Nephron progenitor cell (in vitro differentiated cells): Measurements from ENCODE around the gene NEK5.

Source experiments
- DNase-seq: peaks from one replicate; pipeline ENCODE4 v3.0.0; 2021
- H3K27ac Mint-ChIP-seq: 2 replicates; pipeline ENCODE4 v1.8.0; 2021; ENCODE audit warnings: mild to moderate bottlenecking, moderate library complexity, mixed read lengths
- H3K27me3 Mint-ChIP-seq: 2 replicates; pipeline ENCODE4 v1.8.0; 2021; ENCODE audit warnings: mild to moderate bottlenecking, low read depth, mixed read lengths; ENCODE audit not compliant: poor library complexity
- H3K36me3 Mint-ChIP-seq: 2 replicates; pipeline ENCODE4 v1.8.0; 2021; ENCODE audit warnings: low read depth, mixed read lengths
- H3K4me1 Mint-ChIP-seq: 2 replicates; pipeline ENCODE4 v1.8.0; 2021; ENCODE audit warnings: mixed read lengths
- H3K4me3 Mint-ChIP-seq: 2 replicates; pipeline ENCODE4 v1.8.0; 2021; ENCODE audit warnings: mild to moderate bottlenecking, moderate library complexity, mixed read lengths
- H3K9me3 Mint-ChIP-seq: 2 replicates; pipeline ENCODE4 v1.8.0; 2021; ENCODE audit warnings: mild to moderate bottlenecking, moderate library complexity, mixed read lengths
- TF ChIP-seq, protein P1 (sequence below): fragments of 200-600 bp; sonication (generic); IDR thresholded peaks from 2 replicates; pipeline ENCODE4 v1.5.0; 2021; ENCODE audit warnings: antibody characterized with exemption

The NEK5 gene

DNA sequence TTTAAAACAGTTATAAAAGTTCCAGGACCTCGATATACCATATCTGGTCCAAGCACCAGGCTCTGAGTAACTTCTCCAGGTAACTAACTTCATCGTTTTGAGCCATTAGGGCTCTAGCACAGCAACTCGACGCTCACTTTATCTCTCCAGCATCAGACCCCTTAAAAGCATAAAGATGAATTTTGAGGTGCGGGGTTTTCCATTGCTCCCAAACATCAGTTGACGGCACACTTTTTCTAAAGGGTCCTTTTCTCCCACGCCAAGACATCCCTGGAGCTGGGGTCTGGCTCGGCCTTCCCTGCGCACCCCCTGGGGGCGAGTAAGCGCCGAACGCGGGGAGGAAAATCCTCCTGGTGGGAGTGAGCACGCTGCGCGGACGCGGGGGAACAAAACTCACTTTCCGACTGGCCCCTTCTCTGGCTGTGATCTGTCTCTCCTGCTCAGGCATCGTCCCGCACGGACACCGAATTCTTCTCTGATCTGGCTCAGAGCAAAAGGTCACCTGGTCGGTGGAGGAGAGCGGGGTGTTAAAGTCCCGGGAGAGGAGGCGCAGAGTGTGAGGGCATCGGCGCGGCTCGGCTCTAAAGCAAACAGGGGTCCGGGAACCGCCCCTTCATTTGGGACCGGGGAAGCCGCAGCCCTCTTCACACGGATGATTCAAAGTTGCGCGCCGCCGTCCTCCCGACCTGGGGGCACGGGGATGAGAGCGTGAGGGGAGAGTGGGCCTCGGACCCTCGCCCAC lies 117.8 kb downstream of the NEK5 start, which contains the start of gene ATP7B:
Gene ATP7B (minus strand): TSS at position 561 of the 742 bp plus-strand sequence. CDS start 113 bp downstream, at position 448.
- DNase-seq: peak; percentile 64
- Mint-ChIP-seq H3K4me3 (peak within 1 kb of the TSS; percentile 99), H3K27me3 (peaks cover 28% of the 10 kb centered on the region), H3K27ac (peak within 1 kb of the TSS; percentile 99), H3K9me3 (peaks cover 15% of the 10 kb centered on the region), H3K4me1 (peaks cover 26% of the 10 kb centered on the region), H3K36me3 (peaks cover 25% of the 10 kb centered on the region)
- TF ChIP-seq, protein P1, sequence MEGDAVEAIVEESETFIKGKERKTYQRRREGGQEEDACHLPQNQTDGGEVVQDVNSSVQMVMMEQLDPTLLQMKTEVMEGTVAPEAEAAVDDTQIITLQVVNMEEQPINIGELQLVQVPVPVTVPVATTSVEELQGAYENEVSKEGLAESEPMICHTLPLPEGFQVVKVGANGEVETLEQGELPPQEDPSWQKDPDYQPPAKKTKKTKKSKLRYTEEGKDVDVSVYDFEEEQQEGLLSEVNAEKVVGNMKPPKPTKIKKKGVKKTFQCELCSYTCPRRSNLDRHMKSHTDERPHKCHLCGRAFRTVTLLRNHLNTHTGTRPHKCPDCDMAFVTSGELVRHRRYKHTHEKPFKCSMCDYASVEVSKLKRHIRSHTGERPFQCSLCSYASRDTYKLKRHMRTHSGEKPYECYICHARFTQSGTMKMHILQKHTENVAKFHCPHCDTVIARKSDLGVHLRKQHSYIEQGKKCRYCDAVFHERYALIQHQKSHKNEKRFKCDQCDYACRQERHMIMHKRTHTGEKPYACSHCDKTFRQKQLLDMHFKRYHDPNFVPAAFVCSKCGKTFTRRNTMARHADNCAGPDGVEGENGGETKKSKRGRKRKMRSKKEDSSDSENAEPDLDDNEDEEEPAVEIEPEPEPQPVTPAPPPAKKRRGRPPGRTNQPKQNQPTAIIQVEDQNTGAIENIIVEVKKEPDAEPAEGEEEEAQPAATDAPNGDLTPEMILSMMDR: no peak

DNA sequence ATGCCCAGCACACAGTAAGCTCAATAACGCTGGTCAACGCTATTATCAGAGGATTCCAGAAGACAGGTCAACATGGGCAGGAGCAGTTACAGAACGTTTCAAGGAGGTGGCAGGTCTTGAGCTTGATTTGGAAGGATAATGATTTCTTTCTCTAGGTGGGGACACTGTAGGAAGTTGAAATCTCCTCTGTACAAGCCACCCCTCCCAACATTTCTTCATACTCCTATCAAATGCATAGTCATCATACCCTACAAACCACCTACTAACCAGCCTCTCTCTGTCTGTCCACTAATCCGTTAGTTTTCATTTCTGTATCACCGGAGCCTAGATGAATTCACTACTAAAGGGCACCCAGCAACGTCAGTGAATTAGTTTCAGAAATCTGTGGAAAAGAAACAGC lies 118.9 kb downstream of the NEK5 start:
- DNase-seq: no peak
- TF ChIP-seq, protein P1: no peak
- peak overlapping the region; percentile 99 for H3K4me3 Mint-ChIP-seq
- H3K4me1 Mint-ChIP-seq: peaks cover 26% of the 10 kb centered on the region
- H3K9me3 Mint-ChIP-seq: peaks cover 4% of the 10 kb centered on the region
- H3K27me3 Mint-ChIP-seq: peaks cover 28% of the 10 kb centered on the region
- peaks cover 17% of the 10 kb centered on the region for H3K36me3 Mint-ChIP-seq
- H3K27ac Mint-ChIP-seq: no peak overlapping the region

DNA sequence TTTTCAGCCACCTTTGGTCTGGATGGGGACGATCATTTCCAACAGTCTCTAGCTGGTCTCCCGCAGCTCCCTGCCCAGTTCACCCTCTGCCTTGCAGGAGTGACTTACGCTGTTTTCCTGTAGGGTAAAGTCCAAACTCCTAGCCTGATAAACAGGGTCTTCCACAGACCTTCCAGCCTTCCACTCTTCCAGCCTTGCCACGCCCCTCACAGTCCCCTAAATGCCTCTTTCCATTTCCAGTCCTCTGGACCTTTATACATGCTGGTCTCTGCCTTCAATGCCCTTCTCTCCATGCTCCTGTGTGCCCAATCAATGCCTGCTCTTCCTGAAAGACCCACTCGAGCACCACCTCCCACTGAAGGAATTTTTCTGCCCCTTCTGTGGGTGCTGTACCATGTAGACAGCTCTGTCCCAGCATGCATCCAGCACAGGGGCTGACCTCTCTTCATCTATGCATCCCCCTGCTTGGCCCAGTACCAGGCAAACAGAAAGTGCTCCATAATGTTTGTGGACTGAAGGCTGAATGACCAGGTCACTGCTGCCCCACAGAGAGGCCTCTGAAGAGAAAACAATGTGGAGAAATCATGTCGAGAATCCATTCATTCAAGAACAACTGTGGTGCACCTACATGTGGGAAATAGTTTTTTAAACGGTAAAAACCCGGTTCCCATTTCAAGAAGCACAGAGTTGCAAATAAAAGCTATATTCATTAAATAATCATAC lies 122.2 kb downstream of the NEK5 start:
- TF ChIP-seq, protein P1: no peak
- Mint-ChIP-seq H3K36me3 (peaks cover 17% of the 10 kb centered on the region), H3K4me1 (peaks cover 19% of the 10 kb centered on the region), H3K27ac (no peak overlapping the region), H3K9me3 (peaks cover 4% of the 10 kb centered on the region), H3K4me3 (no peak overlapping the region), H3K27me3 (peaks cover 31% of the 10 kb centered on the region)
- DNase-seq: no peak

DNA sequence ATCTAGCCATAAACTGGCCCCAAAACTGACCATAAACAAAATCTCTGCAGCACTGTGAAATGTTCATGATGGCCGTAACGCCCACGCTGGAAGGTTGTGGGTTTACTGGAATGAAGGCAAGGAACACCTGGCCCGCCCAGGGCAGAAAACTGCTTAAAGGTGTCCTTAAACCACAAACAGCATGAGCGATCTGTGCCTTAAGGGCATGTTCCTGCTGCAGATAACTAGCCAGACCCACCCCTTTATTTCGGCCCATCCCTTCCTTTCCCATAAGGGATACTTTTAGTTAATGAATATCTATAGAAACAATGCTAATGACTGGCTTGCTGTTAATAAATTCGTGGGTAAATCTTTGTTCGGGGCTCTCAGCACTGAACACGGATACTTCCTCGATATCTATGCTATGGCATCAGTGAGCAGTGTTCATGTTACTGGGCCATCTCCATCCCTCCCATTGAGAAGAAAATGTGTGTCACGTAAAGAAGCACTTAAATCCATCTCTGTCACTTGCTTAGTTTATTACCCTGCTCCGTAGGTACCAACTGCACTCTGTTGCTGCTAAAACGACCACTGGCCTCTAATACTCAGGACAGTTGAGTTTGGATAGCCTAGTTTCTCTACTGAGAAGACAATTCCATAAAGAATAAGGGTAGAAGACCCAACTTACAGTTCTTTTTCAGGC lies 122.9 kb downstream of the NEK5 start:
- H3K27me3 Mint-ChIP-seq: peaks cover 27% of the 10 kb centered on the region
- H3K9me3 Mint-ChIP-seq: peaks cover 4% of the 10 kb centered on the region
- H3K4me1 Mint-ChIP-seq: peaks cover 21% of the 10 kb centered on the region
- DNase-seq: no peak
- TF ChIP-seq, protein P1: no peak
- H3K4me3 Mint-ChIP-seq: no peak overlapping the region
- no peak overlapping the region for H3K27ac Mint-ChIP-seq
- H3K36me3 Mint-ChIP-seq: peaks cover 17% of the 10 kb centered on the region

DNA sequence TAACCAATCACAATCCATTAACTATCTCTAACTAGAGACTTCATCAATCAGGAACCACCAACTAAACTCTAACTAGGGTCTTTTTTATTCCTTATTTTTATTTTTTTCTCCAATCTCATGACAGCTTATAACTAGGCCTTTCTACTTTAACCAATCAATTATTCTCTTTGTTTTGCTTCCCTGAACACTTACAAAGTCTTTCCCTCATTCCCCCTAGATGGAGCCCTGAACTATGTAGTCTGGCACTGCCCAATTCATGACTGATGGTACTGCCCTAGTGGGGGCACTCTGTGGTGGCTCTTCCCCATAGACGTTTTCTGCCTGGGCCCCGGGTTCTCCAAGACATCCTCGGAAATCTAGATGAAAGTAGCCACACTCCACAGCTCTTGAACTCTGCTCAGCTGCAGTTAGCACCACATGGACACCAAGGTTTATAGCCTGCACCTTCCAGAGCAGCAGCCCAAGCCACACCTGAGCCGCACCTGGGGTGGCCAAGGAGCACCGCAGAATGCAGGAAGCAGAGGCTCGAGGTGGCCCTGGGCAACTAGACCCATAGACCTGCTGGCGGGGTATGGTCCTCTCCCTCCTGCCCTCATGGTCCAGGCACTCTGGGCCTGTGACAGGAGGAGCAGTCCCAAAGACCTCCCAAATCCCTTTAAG lies 124.2 kb downstream of the NEK5 start:
- Mint-ChIP-seq H3K9me3 (peaks cover 4% of the 10 kb centered on the region), H3K4me3 (no peak overlapping the region), H3K4me1 (peaks cover 20% of the 10 kb centered on the region), H3K36me3 (peaks cover 17% of the 10 kb centered on the region), H3K27me3 (peaks cover 15% of the 10 kb centered on the region), H3K27ac (no peak overlapping the region)
- TF ChIP-seq, protein P1: no peak
- DNase-seq: no peak
